K562 (cell line): ENCODE data around the gene HCRTR1. TPM values are rescaled to one million over a fixed set of nuclear protein-coding genes. Genes with fewer than 3 reads are reported as not detected.
A peak's percentile ranks its signal among the peaks of the same experiment; 100 is the strongest.

ENCODE experiments used
- ILF3 ChIP-seq: fragments of 450-650 bp; IDR thresholded peaks from 2 replicates; pipeline ENCODE4 v1.6.1; 2018; ENCODE audit warnings: antibody characterized with exemption, mild to moderate bottlenecking, moderate library complexity, borderline replicate concordance
- POLR2G ChIP-seq: fragments of 200-400 bp; formaldehyde crosslinking; IDR thresholded peaks from 2 replicates; pipeline ENCODE4 v1.6.1; 2017; ENCODE audit warnings: low read depth, mild to moderate bottlenecking, antibody characterized with exemption, low read length, moderate library complexity
- PRMT5 ChIP-seq: sonication (generic); formaldehyde crosslinking; IDR thresholded peaks from 2 replicates; pipeline ENCODE4 v1.5.0; 2020; ENCODE audit warnings: missing genetic modification reagents
- SIN3A ChIP-seq, 2 experiments: fragments of 150-350 bp in 1 of 2; IDR thresholded peaks; 2 replicates each; pipeline ENCODE4 v1.6.1; 2011 to 2016; ENCODE audit warnings: borderline replicate concordance in 2 of 2, low read depth in 2 of 2, low read length in 2 of 2, mild to moderate bottlenecking in 2 of 2, moderate library complexity in 2 of 2; ENCODE audit not compliant: control insufficient read depth in 1 of 2
- SRSF9 ChIP-seq: fragments of 200-400 bp; formaldehyde crosslinking; IDR thresholded peaks from 2 replicates; pipeline ENCODE4 v1.6.1; 2017; ENCODE audit warnings: low read depth, low read length, borderline replicate concordance
- VEZF1 ChIP-seq: fragments of 200-800 bp; sonication (Bioruptor generic); IDR thresholded peaks from 2 replicates; pipeline ENCODE4 v1.6.1; 2017; ENCODE audit warnings: missing genetic modification characterization, missing compliant biosample characterization
- YBX1 ChIP-seq: fragments of 450-650 bp; IDR thresholded peaks from 2 replicates; pipeline ENCODE4 v1.7.1; 2016; ENCODE audit warnings: mild to moderate bottlenecking
- ZFP91 ChIP-seq: sonication (generic); formaldehyde crosslinking; IDR thresholded peaks from 2 replicates; pipeline ENCODE4 v1.8.0; 2022; ENCODE audit warnings: mild to moderate bottlenecking, missing genetic modification reagents
- ZNF324 ChIP-seq: fragments of 250-450 bp; sonication (Bioruptor Pico); IDR thresholded peaks from 2 replicates; pipeline ENCODE4 v1.4.0; 2020; ENCODE audit warnings: mild to moderate bottlenecking
- ZNF445 ChIP-seq: fragments of 250-450 bp; sonication (Bioruptor Pico); IDR thresholded peaks from 2 replicates; pipeline ENCODE4 v1.4.0; 2020; ENCODE audit warnings: low read depth, mild to moderate bottlenecking, moderate library complexity
- ZNF609 ChIP-seq: sonication (generic); formaldehyde crosslinking; IDR thresholded peaks from 2 replicates; pipeline ENCODE4 v1.8.1; 2023; ENCODE audit warnings: missing genetic modification reagents, mild to moderate bottlenecking, borderline replicate concordance
- ZNF717 ChIP-seq: fragments of 250-450 bp; sonication (Bioruptor Pico); IDR thresholded peaks from 2 replicates; pipeline ENCODE4 v1.5.0; 2021
- ZNF830 ChIP-seq: fragments of 250-450 bp; sonication (Bioruptor Pico); IDR thresholded peaks from 2 replicates; pipeline ENCODE4 v1.5.0; 2021; ENCODE audit warnings: mild to moderate bottlenecking
- polyA plus RNA-seq, 8 experiments: library from polyadenylated mRNA; depleted of rRNA in 4 of 8; stranded (reverse) in 5 of 8; unstranded in 3 of 8; fragments of >200 nt; fragmentation: Nextera tagmentation in 2 of 8; fragmentation: Illumina TruSeq in 1 of 8; extraction: Ambion mirVana in 2 of 8; extraction: Trizol in 1 of 8; gene quantifications; 2 replicates each; pipeline versions ENCODE4 v1.2.1 to v1.2.3, GENCODE V29; 2011 to 2014; ENCODE audit warnings: inconsistent platforms in 1 of 8, missing spikeins in 1 of 8
- total RNA-seq, 7 experiments: library from RNA; depleted of rRNA in 6 of 7; stranded (reverse); fragments of >200 nt in 6 of 7; fragmentation: Illumina TruSeq in 2 of 7; extraction: Trizol in 2 of 7; gene quantifications; 2 replicates each; pipeline versions ENCODE4 v1.2.1 to v1.2.3, GENCODE V29; 2011 to 2021; ENCODE audit warnings: low replicate concordance in 1 of 7
- TF ChIP-seq, protein P1 (sequence below): IDR thresholded peaks from 2 replicates; pipeline ENCODE4 v1.6.1; 2014; ENCODE audit warnings: antibody characterized with exemption

HCRTR1 gene
- total and polyA plus RNA-seq, 9 of the 15 experiments (the other 6 are each of a cell fraction or from before 2014, with no cell fraction given) = not detected

GRCh38 chr1:31574749-31575368 lies 42.6 kb upstream of the HCRTR1 start (continued):
- TF ChIP-seq SIN3A (IDR thresholded peaks at IDR 0.05; ENCODE audit: borderline replicate concordance in 2 of 2, control insufficient read depth in 1 of 2, low read depth in 2 of 2, low read length in 2 of 2) (no peak), ILF3 (no peak), ZNF609 (CRISPR knock-in tag) (no peak), SRSF9 (no peak), ZNF324 (CRISPR knock-in tag) (no peak), VEZF1 (CRISPR knock-in tag) (peak; percentile 47), POLR2G (no peak), ZFP91 (CRISPR knock-in tag) (no peak), ZNF445 (CRISPR knock-in tag) (no peak), ZNF717 (CRISPR knock-in tag) (no peak), PRMT5 (CRISPR knock-in tag) (no peak), ZNF830 (CRISPR knock-in tag) (no peak), YBX1 (no peak)
- TF ChIP-seq, protein P1, sequence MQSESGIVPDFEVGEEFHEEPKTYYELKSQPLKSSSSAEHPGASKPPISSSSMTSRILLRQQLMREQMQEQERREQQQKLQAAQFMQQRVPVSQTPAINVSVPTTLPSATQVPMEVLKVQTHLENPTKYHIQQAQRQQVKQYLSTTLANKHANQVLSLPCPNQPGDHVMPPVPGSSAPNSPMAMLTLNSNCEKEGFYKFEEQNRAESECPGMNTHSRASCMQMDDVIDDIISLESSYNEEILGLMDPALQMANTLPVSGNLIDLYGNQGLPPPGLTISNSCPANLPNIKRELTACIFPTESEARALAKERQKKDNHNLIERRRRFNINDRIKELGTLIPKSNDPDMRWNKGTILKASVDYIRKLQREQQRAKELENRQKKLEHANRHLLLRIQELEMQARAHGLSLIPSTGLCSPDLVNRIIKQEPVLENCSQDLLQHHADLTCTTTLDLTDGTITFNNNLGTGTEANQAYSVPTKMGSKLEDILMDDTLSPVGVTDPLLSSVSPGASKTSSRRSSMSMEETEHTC = 0 out of 2 replicates have a peak, but pooled peaks have one; percentile 15
